Heart left ventricle (tissue), 13 donors: ENCODE results near the gene TOX2.

Experiments
- CTCF ChIP-seq, 12 donors: fragments of 200-600 bp; sonication (generic) in 4 of 12; IDR thresholded peaks; one replicate each; pipeline versions ENCODE4 v1.5.0 to v1.8.0; 2018 to 2022; ENCODE audit warnings: antibody characterized with exemption in 12 of 12, mild to moderate bottlenecking in 5 of 12
- POLR2A ChIP-seq, 2 donors: fragments of 450-650 bp; IDR thresholded peaks; one replicate each; pipeline ENCODE4 v1.6.1; 2017; ENCODE audit warnings: antibody characterized with exemption in 2 of 2, mild to moderate bottlenecking in 2 of 2, moderate library complexity in 2 of 2
- donor health status: ischemic (EF 13 %, LVEDD 7.1; RV severe dilation, severe dysfunction).
- donor health status: DM: no; HTN: yes; CAD: no.
- donor health status: DM: no; HTN: no; CAD: no.
- donor health status: ischemic (EF 25% LVEDD 6.9; RV normal size, moderate dysfunction).
- donor health status: ischemic (EF 25% LVEDD 5.7; RV mildly dilated, moderate dysfunction).
- donor health status: ischemic (EF 35%, LVEDD 5.7; RV mildly dilated, moderate dysfunction).
- donor health status: nonischemic (EF 11% LVEDD 7.7; RV severe dilation, severe dysfunction).
- donor health status: DM: yes; HTN: yes; CAD: no.
- donor health status: PGD.
- donor health status: ischemic (EF 29% LVEDD 5.4; RV normal size, mild dysfunction).
- donor health status: nonischemic (EF 23%, LVEDD 6.1; RV moderate dilation, normal function).

DNA sequence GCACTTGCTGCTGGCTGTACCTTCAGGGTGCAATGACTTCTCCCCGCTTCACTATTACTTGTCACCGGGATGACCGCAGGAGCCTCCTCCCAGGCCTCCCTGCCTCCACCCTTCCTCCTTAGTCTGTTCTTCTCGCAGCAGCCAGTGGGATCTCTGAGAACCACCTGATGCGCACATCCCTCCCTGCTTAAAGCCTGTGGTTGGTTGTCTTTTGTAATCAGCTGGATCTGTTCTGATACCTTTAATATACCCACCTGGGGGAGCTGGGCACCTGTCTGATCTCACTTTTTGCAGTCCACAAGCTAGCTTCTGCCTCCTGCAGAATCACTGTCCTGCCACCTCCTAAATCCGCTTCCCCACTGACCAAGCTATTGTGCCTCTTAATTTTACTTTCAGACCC lies 34.6 kb downstream of the TOX2 start:
- no peak for TF ChIP-seq CTCF (IDR thresholded peaks at IDR 0.05)
- TF ChIP-seq POLR2A (IDR thresholded peaks at IDR 0.05): no peak
